Measurements from ENCODE around the gene GJB2. TPM values are rescaled to one million over a fixed set of nuclear protein-coding genes. Genes with fewer than 3 reads are reported as not detected.

GJB2 gene
- total and polyA plus RNA-seq, 10 of the 15 experiments (the other 5 are each of a cell fraction or from before 2014, with no cell fraction given): 0.07 to 0.59 (median 0.31) TPM; not detected in 1

DNA sequence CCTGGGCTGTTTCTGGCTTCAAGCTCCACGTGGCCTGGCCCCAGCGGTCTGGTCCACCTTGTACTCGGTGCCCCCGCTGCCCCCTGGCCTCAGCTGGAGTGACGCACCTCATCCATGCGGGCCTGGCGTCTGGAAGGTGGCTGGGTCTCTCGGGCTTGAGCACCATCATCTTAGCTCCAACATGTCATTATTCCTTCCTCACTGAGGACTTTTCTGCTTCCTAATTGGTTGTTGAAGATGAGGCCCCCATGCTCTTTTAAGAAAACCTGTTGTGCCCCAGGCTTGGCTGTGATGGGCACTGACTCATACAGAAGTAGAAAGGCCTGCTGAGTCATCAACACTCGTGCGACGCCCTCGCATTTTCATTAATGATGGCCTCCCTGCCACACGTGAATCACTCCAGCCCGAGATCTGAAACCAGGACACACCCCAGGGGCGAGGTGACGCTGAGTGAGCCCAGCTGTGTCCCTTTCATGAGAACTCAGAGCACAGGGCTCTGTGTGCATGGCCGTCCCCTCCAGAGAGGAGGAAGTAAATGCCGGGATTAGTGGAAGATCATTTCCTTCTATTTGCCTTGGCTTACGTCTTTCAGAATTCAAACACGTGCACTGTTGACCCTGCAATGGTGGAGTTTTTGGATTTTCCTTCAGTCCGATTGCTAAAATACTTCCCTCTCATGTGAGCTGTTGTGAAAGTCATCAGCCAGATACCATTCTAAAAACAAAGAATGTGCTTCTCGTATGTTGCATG, 17.9 kb downstream of the GJB2 start (continued):
- peak; percentile 37; the same call in 1 of the 2 replicates for TF ChIP-seq ATF7 (IDR thresholded peaks at IDR 0.05; ENCODE audit: low read depth)
- TF ChIP-seq CHD1 (IDR thresholded peaks at IDR 0.05; ENCODE audit: low read depth, low read length): no peak
- TF ChIP-seq CBX5 (IDR thresholded peaks at IDR 0.05; ENCODE audit: low read depth): no peak
- no peak for TF ChIP-seq YBX1 (IDR thresholded peaks at IDR 0.05)
- TF ChIP-seq, protein P1, sequence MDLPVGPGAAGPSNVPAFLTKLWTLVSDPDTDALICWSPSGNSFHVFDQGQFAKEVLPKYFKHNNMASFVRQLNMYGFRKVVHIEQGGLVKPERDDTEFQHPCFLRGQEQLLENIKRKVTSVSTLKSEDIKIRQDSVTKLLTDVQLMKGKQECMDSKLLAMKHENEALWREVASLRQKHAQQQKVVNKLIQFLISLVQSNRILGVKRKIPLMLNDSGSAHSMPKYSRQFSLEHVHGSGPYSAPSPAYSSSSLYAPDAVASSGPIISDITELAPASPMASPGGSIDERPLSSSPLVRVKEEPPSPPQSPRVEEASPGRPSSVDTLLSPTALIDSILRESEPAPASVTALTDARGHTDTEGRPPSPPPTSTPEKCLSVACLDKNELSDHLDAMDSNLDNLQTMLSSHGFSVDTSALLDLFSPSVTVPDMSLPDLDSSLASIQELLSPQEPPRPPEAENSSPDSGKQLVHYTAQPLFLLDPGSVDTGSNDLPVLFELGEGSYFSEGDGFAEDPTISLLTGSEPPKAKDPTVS (IDR thresholded peaks at IDR 0.05; ENCODE audit: low read depth, low read length): no peak
- TF ChIP-seq, protein P2, sequence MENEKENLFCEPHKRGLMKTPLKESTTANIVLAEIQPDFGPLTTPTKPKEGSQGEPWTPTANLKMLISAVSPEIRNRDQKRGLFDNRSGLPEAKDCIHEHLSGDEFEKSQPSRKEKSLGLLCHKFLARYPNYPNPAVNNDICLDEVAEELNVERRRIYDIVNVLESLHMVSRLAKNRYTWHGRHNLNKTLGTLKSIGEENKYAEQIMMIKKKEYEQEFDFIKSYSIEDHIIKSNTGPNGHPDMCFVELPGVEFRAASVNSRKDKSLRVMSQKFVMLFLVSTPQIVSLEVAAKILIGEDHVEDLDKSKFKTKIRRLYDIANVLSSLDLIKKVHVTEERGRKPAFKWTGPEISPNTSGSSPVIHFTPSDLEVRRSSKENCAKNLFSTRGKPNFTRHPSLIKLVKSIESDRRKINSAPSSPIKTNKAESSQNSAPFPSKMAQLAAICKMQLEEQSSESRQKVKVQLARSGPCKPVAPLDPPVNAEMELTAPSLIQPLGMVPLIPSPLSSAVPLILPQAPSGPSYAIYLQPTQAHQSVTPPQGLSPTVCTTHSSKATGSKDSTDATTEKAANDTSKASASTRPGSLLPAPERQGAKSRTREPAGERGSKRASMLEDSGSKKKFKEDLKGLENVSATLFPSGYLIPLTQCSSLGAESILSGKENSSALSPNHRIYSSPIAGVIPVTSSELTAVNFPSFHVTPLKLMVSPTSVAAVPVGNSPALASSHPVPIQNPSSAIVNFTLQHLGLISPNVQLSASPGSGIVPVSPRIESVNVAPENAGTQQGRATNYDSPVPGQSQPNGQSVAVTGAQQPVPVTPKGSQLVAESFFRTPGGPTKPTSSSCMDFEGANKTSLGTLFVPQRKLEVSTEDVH (IDR thresholded peaks at IDR 0.05; ENCODE audit: low read depth, partially characterized antibody): no peak
- no peak for TF ChIP-seq POLR2AphosphoS2 (IDR thresholded peaks at IDR 0.05; ENCODE audit: low read depth, low read length)
- no peak for TF ChIP-seq RB1 (IDR thresholded peaks at IDR 0.05; ENCODE audit: borderline replicate concordance)
- TF ChIP-seq SPI1 (IDR thresholded peaks at IDR 0.05; ENCODE audit: borderline replicate concordance, insufficient read depth, low read depth, low read length): no peak
- TF ChIP-seq CREB1 (IDR thresholded peaks at IDR 0.05; ENCODE audit: low read depth): peak; percentile 33; the same call in 1 of the 2 replicates
- no peak for TF ChIP-seq POLR2A (IDR thresholded peaks at IDR 0.05; ENCODE audit: low read depth, low read length)
- TF ChIP-seq CHD2 (IDR thresholded peaks at IDR 0.05; ENCODE audit: borderline replicate concordance, low read depth, low read length): no peak
- no peak for TF ChIP-seq FOXK2 (IDR thresholded peaks at IDR 0.05)
- no peak for TF ChIP-seq BMI1 (IDR thresholded peaks at IDR 0.05; ENCODE audit: borderline replicate concordance)
- no peak for TF ChIP-seq PAX8 (IDR thresholded peaks at IDR 0.05)
- TF ChIP-seq RAD21 (IDR thresholded peaks at IDR 0.05; ENCODE audit: insufficient read depth, low read depth, low read length): no peak
- no peak for TF ChIP-seq NBN (IDR thresholded peaks at IDR 0.05)
- no peak for TF ChIP-seq HDAC6 (IDR thresholded peaks at IDR 0.05; ENCODE audit: unreplicated experiment)
- 0 out of 2 replicates have a peak, but pooled peaks have one; percentile 29 for TF ChIP-seq CREM (IDR thresholded peaks at IDR 0.05; ENCODE audit: low read depth)
- no peak for TF ChIP-seq NR2F1 (conservative IDR thresholded peaks at IDR 0.05)
- no peak for TF ChIP-seq RFX5 (IDR thresholded peaks at IDR 0.05; ENCODE audit: low read depth, low read length)
- 0 out of 2 replicates have a peak, but pooled peaks have one; percentile 15 for TF ChIP-seq IKZF1 (conservative IDR thresholded peaks at IDR 0.05)
- TF ChIP-seq POLR2AphosphoS5 (IDR thresholded peaks at IDR 0.05; ENCODE audit: low read length): no peak
- TF ChIP-seq FOXM1 (IDR thresholded peaks at IDR 0.05; ENCODE audit: low read depth, low read length): no peak
- no peak for TF ChIP-seq TCF7 (IDR thresholded peaks at IDR 0.05; ENCODE audit: borderline replicate concordance)
- no peak for TF ChIP-seq SIN3A (IDR thresholded peaks at IDR 0.05; ENCODE audit: low read depth, low read length)
- TF ChIP-seq HDGF (IDR thresholded peaks at IDR 0.05): no peak
- no peak for TF ChIP-seq NRF1 (conservative IDR thresholded peaks at IDR 0.05; ENCODE audit: low read depth, low read length)
- no peak for TF ChIP-seq ZNF207 (IDR thresholded peaks at IDR 0.05; ENCODE audit: borderline replicate concordance)
- no peak for TF ChIP-seq POU2F2 (IDR thresholded peaks at IDR 0.05; ENCODE audit: borderline replicate concordance, low read depth, low read length)
- TF ChIP-seq TAF1 (IDR thresholded peaks at IDR 0.05; ENCODE audit: borderline replicate concordance, low read depth, low read length): no peak
- TF ChIP-seq MTA2 (IDR thresholded peaks at IDR 0.05; ENCODE audit: low read depth): no peak; the same call in 1 of the 2 replicates

All from GM12878 (cell line).